Mesenchymal stem cell (in vitro differentiated cells and primary cell): ENCODE data around the gene GATA2.

Experiments used
- DNase-seq: peaks from one replicate; pipeline ENCODE4 v3.0.0-alpha.2; 2013
- H2AFZ ChIP-seq: one replicate; pipeline ENCODE4 v1.6.1; 2013; ENCODE audit warnings: low read depth, mild to moderate bottlenecking, control low read depth, inconsistent platforms, low read length, moderate library complexity
- H2AK5ac ChIP-seq: 2 replicates; pipeline ENCODE4 v1.6.1; 2013; ENCODE audit warnings: low read length, moderate library complexity, mild to moderate bottlenecking, inconsistent platforms; ENCODE audit not compliant: severe bottlenecking
- H2BK120ac ChIP-seq: one replicate; pipeline ENCODE4 v1.6.1; 2013; ENCODE audit warnings: low read depth, mild to moderate bottlenecking, inconsistent platforms, low read length, moderate library complexity
- H2BK12ac ChIP-seq, 2 experiments: one replicate each; pipeline ENCODE4 v1.6.1; 2013; ENCODE audit warnings: inconsistent platforms in 2 of 2, low read length in 2 of 2, mild to moderate bottlenecking in 2 of 2, moderate library complexity in 2 of 2, control low read depth in 1 of 2
- H2BK15ac ChIP-seq: one replicate; pipeline ENCODE4 v1.6.1; 2013; ENCODE audit warnings: mild to moderate bottlenecking, low read depth, inconsistent platforms; ENCODE audit not compliant: poor library complexity, severe bottlenecking
- H2BK5ac ChIP-seq: 2 replicates; pipeline ENCODE4 v1.6.1; 2013; ENCODE audit warnings: low read depth, mild to moderate bottlenecking, low read length, control low read depth, inconsistent platforms; ENCODE audit not compliant: poor library complexity, severe bottlenecking
- H3K14ac ChIP-seq, 2 experiments: one replicate each; pipeline ENCODE4 v1.6.1; 2013; ENCODE audit warnings: inconsistent platforms in 2 of 2, low read length in 2 of 2, control low read depth in 1 of 2, mild to moderate bottlenecking in 1 of 2, moderate library complexity in 1 of 2
- H3K18ac ChIP-seq, 2 experiments: one replicate each; pipeline ENCODE4 v1.6.1; 2013; ENCODE audit warnings: inconsistent platforms in 2 of 2, low read length in 2 of 2, control low read depth in 1 of 2, low read depth in 1 of 2, mild to moderate bottlenecking in 1 of 2
- H3K23ac ChIP-seq, 2 experiments: one replicate each; pipeline ENCODE4 v1.6.1; 2013; ENCODE audit warnings: inconsistent platforms in 2 of 2, low read length in 2 of 2, mild to moderate bottlenecking in 2 of 2, moderate library complexity in 2 of 2, control low read depth in 1 of 2
- H3K27ac ChIP-seq: 2 replicates; pipeline ENCODE4 v1.5.1; 2013; ENCODE audit warnings: mild to moderate bottlenecking, moderate library complexity, low read length, control low read depth, inconsistent platforms; ENCODE audit not compliant: poor library complexity, severe bottlenecking
- H3K27me3 ChIP-seq, 2 experiments: 2 replicates each; pipeline versions ENCODE4 v1.6.1 to v1.7.0; 2013; ENCODE audit warnings: low read length in 2 of 2, mild to moderate bottlenecking in 2 of 2, moderate library complexity in 2 of 2, control low read depth in 1 of 2, inconsistent platforms in 1 of 2; ENCODE audit not compliant: control insufficient read depth in 1 of 2, insufficient read depth in 1 of 2
- H3K36me3 ChIP-seq, 2 experiments: 2 replicates each; pipeline versions ENCODE4 v1.6.1 to v1.7.0; 2013; ENCODE audit warnings: low read length in 2 of 2, control low read depth in 1 of 2, inconsistent platforms in 1 of 2, low read depth in 1 of 2, mild to moderate bottlenecking in 1 of 2; ENCODE audit not compliant: insufficient read depth in 2 of 2, control insufficient read depth in 1 of 2
- H3K4ac ChIP-seq, 2 experiments: one replicate each; pipeline ENCODE4 v1.6.1; 2013; ENCODE audit warnings: inconsistent platforms in 2 of 2, low read length in 2 of 2, mild to moderate bottlenecking in 2 of 2, moderate library complexity in 2 of 2, control low read depth in 1 of 2, low read depth in 1 of 2
- H3K4me1 ChIP-seq: 2 replicates; pipeline ENCODE4 v1.6.1; 2013; ENCODE audit warnings: low read depth, low read length, control low read depth; ENCODE audit not compliant: control insufficient read depth, insufficient read depth
- H3K4me2 ChIP-seq: 2 replicates; pipeline ENCODE4 v1.6.1; 2013; ENCODE audit warnings: low read length, mild to moderate bottlenecking, inconsistent platforms; ENCODE audit not compliant: poor library complexity, severe bottlenecking
- H3K4me3 ChIP-seq, 2 experiments: 2 replicates each; pipeline versions ENCODE4 v1.5.1 to v1.7.0; 2013; ENCODE audit warnings: low read length in 2 of 2, mild to moderate bottlenecking in 2 of 2, control low read depth in 1 of 2, low read depth in 1 of 2; ENCODE audit not compliant: insufficient read depth in 1 of 2
- H3K79me1 ChIP-seq: replicated peaks from 2 replicates; pipeline ENCODE4 v1.6.1; 2013; ENCODE audit warnings: mild to moderate bottlenecking, control low read depth, low read length, inconsistent platforms; ENCODE audit not compliant: poor library complexity, severe bottlenecking
- H3K9ac ChIP-seq: 2 replicates; pipeline ENCODE4 v1.7.0; 2013; ENCODE audit warnings: mild to moderate bottlenecking, low read length, moderate library complexity
- H3K9me3 ChIP-seq: 2 replicates; pipeline ENCODE4 v1.7.0; 2013; ENCODE audit warnings: mild to moderate bottlenecking, low read length; ENCODE audit not compliant: control insufficient read depth
- H4K8ac ChIP-seq: one replicate; pipeline ENCODE4 v1.6.1; 2013; ENCODE audit warnings: inconsistent platforms, mild to moderate bottlenecking, low read length, moderate library complexity
- H4K91ac ChIP-seq: one replicate; pipeline ENCODE4 v1.6.1; 2013; ENCODE audit warnings: mild to moderate bottlenecking, low read length, inconsistent platforms
- WGBS: methylation state at CpG from one replicate; pipeline ENCODE4 v1.1.7; 2013; ENCODE audit warnings: mixed read lengths; 5-methylcytosine and 5-hydroxymethylcytosine counted together

The GATA2 gene

DNA sequence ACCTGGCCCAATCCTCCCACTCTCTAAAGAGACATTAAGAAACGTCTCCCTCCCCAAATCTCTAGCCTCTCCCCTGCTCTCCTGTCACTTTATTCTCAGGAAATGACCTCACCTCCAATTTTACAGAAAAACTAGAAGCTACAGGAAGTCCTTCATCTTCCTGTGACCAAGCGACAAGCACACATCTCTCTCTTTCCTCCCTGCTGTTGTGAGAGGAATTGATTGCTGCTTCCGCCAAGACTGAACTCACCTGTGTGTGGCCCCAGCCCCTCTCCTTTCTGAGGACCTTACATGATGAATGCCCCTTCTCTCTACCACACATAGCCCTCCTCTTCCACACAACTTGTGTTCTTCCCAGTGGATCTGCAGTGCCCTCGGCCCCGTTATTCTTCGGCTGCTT is 44.5 kb downstream of the GATA2 start:
- H2AK5ac ChIP-seq: no peak overlapping the region
- no peak overlapping the region for H2AFZ ChIP-seq
- no peak overlapping the region for H3K4me2 ChIP-seq
- H3K27ac ChIP-seq: no peak overlapping the region
- H3K4me3 ChIP-seq: no peak overlapping the region
- H2BK5ac ChIP-seq: no peak overlapping the region
- no peak overlapping the region for H3K14ac ChIP-seq
- no peak overlapping the region for H4K91ac ChIP-seq
- no peak overlapping the region for H3K4ac ChIP-seq
- no peak overlapping the region for H4K8ac ChIP-seq
- H3K9ac ChIP-seq: no peak overlapping the region
- no peak overlapping the region for H2BK120ac ChIP-seq
- H2BK12ac ChIP-seq: no peak overlapping the region
- H3K36me3 ChIP-seq: no peaks in the 10 kb centered on the region
- H3K27me3 ChIP-seq: peaks cover 68 to 74% of the 10 kb centered on the region in 2 experiments
- H3K23ac ChIP-seq: no peak overlapping the region
- H3K79me1 ChIP-seq: no peaks in the 10 kb centered on the region
- no peaks in the 10 kb centered on the region for H3K4me1 ChIP-seq
- H3K9me3 ChIP-seq: no peaks in the 10 kb centered on the region
- 65% methylated on average over 6 of the region's 6 CpGs for WGBS
- no peak overlapping the region for H3K18ac ChIP-seq
- no peak overlapping the region for H2BK15ac ChIP-seq
- no peak for DNase-seq

GRCh38 chr3:128447561-128448013 is 45.4 kb downstream of the GATA2 start:
- Histone ChIP-seq H3K27me3 (peaks cover 72 to 74% of the 10 kb centered on the region in 2 experiments), H4K91ac (no peak overlapping the region), H2BK15ac (no peak overlapping the region), H2BK12ac (no peak overlapping the region), H3K4ac (no peak overlapping the region), H3K4me1 (no peaks in the 10 kb centered on the region), H2BK5ac (no peak overlapping the region), H3K4me3 (no peak overlapping the region), H2BK120ac (no peak overlapping the region), H3K36me3 (no peaks in the 10 kb centered on the region), H2AFZ (no peak overlapping the region), H2AK5ac (no peak overlapping the region), H3K18ac (no peak overlapping the region), H4K8ac (no peak overlapping the region), H3K4me2 (no peak overlapping the region), H3K23ac (no peak overlapping the region), H3K9me3 (no peaks in the 10 kb centered on the region), H3K9ac (no peak overlapping the region), H3K79me1 (no peaks in the 10 kb centered on the region), H3K14ac (no peak overlapping the region), H3K27ac (no peak overlapping the region)
- WGBS: 97% methylated on average over 3 of the region's 3 CpGs
- no peak for DNase-seq

DNA sequence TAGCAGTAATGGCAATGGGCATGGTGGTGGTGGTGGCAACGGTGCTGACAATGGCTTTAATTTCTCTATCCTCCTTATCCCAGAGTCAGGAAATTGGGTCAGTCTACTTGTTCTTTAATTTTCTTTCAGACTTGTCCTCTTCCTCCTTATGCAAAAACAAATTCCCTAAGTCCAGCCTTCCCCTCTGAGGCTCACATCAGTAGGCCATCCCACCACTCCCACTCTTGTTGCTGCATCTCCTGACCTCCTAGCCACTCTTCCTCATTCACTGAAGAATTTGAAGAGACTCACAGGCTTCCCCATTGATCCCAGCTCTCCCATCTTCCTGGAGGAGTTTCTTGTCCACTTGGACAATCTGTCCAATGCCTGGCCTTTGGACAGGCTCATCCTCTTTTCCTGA is 46.2 kb downstream of the GATA2 start:
- DNase-seq: no peak
- H2BK15ac ChIP-seq: no peak overlapping the region
- H3K4me2 ChIP-seq: no peak overlapping the region
- peaks cover 72 to 75% of the 10 kb centered on the region in 2 experiments for H3K27me3 ChIP-seq
- no peak overlapping the region for H3K27ac ChIP-seq
- no peak overlapping the region for H4K91ac ChIP-seq
- no peaks in the 10 kb centered on the region for H3K36me3 ChIP-seq
- H2AK5ac ChIP-seq: no peak overlapping the region
- no peak overlapping the region for H3K23ac ChIP-seq
- no peak overlapping the region for H3K4me3 ChIP-seq
- H3K4ac ChIP-seq: no peak overlapping the region
- H3K79me1 ChIP-seq: no peaks in the 10 kb centered on the region
- 100% methylated on average over 1 of the region's 1 CpG for WGBS
- no peak overlapping the region for H2BK5ac ChIP-seq
- no peak overlapping the region for H2AFZ ChIP-seq
- no peak overlapping the region for H2BK120ac ChIP-seq
- no peak overlapping the region for H3K18ac ChIP-seq
- H3K14ac ChIP-seq: no peak overlapping the region
- no peak overlapping the region for H3K9ac ChIP-seq
- H2BK12ac ChIP-seq: no peak overlapping the region
- H4K8ac ChIP-seq: no peak overlapping the region
- H3K9me3 ChIP-seq: no peaks in the 10 kb centered on the region
- no peaks in the 10 kb centered on the region for H3K4me1 ChIP-seq

GRCh38 chr3:128445357-128445756 is 47.6 kb downstream of the GATA2 start:
- H3K4me1 ChIP-seq: no peaks in the 10 kb centered on the region
- no peak overlapping the region for H2BK120ac ChIP-seq
- H2BK15ac ChIP-seq: no peak overlapping the region
- H3K4ac ChIP-seq: no peak overlapping the region
- peak overlapping the region in 1 of 2 experiments; percentile 19 for H3K14ac ChIP-seq
- H2BK12ac ChIP-seq: no peak overlapping the region
- H3K9me3 ChIP-seq: no peaks in the 10 kb centered on the region
- no peak overlapping the region for H2BK5ac ChIP-seq
- H3K18ac ChIP-seq: no peak overlapping the region
- H3K79me1 ChIP-seq: no peaks in the 10 kb centered on the region
- H3K27me3 ChIP-seq: peaks cover 72 to 75% of the 10 kb centered on the region in 2 experiments
- no peaks in the 10 kb centered on the region for H3K36me3 ChIP-seq
- no peak overlapping the region for H3K27ac ChIP-seq
- DNase-seq: no peak
- H2AK5ac ChIP-seq: no peak overlapping the region
- H3K4me3 ChIP-seq: no peak overlapping the region
- H4K8ac ChIP-seq: no peak overlapping the region
- H4K91ac ChIP-seq: no peak overlapping the region
- 50% methylated on average over 1 of the region's 1 CpG for WGBS
- no peak overlapping the region for H3K9ac ChIP-seq
- H3K23ac ChIP-seq: no peak overlapping the region
- no peak overlapping the region for H3K4me2 ChIP-seq
- H2AFZ ChIP-seq: no peak overlapping the region
